Esophagus muscularis mucosa (tissue), 4 donors: ENCODE data around the gene PAK1IP1. TPM values are rescaled to one million over a fixed set of nuclear protein-coding genes. Genes with fewer than 3 reads are reported as not detected.

ENCODE experiments used
- DNase-seq: peaks from one replicate; pipeline ENCODE4 v3.0.0-alpha.2; 2017; ENCODE audit errors: extremely low spot score
- H3K27ac ChIP-seq, 4 donors: fragments of 200-600 bp; sonication (generic); replicated peaks in 1 of 4; 1 replicate in 3 of 4; 2 replicates in 1 of 4; pipeline ENCODE4 v1.5.1; 2016 to 2019; ENCODE audit warnings: mild to moderate bottlenecking in 1 of 4
- H3K27me3 ChIP-seq, 4 donors: fragments of 200-600 bp; sonication (generic); one replicate each; pipeline versions ENCODE4 v1.5.1 to v1.6.0; 2016 to 2019
- H3K36me3 ChIP-seq, 4 donors: fragments of 200-600 bp; sonication (generic); one replicate each; pipeline ENCODE4 v1.5.1; 2016 to 2019
- H3K4me1 ChIP-seq, 4 donors: fragments of 200-600 bp; sonication (generic); one replicate each; pipeline ENCODE4 v1.5.1; 2016 to 2019
- H3K4me3 ChIP-seq, 4 donors: fragments of 200-600 bp; sonication (generic); 1 replicate in 2 of 4; 2 replicates in 2 of 4; pipeline ENCODE4 v1.5.1; 2016 to 2019; ENCODE audit warnings: mild to moderate bottlenecking in 4 of 4, moderate library complexity in 1 of 4
- H3K9me3 ChIP-seq, 4 donors: fragments of 200-600 bp; sonication (generic); 1 replicate in 3 of 4; 2 replicates in 1 of 4; pipeline ENCODE4 v1.5.1; 2016 to 2019
- CTCF ChIP-seq, 3 experiments: fragments of 200-600 bp in 2 of 3; fragments of 450-650 bp in 1 of 3; sonication (generic) in 2 of 3; IDR thresholded peaks; one replicate each; pipeline ENCODE4 v1.5.1; 2017 to 2019; ENCODE audit warnings: antibody characterized with exemption in 3 of 3, mild to moderate bottlenecking in 2 of 3, moderate library complexity in 1 of 3
- EP300 ChIP-seq: sonication (generic); formaldehyde crosslinking; IDR thresholded peaks from one replicate; pipeline ENCODE4 v1.6.1; 2017; ENCODE audit warnings: antibody characterized with exemption
- POLR2A ChIP-seq: fragments of 450-650 bp; IDR thresholded peaks from one replicate; pipeline ENCODE4 v1.6.1; 2017; ENCODE audit warnings: antibody characterized with exemption, moderate library complexity, mild to moderate bottlenecking, low read depth
- POLR2AphosphoS5 ChIP-seq, 2 donors: sonication (generic); formaldehyde crosslinking; IDR thresholded peaks; one replicate each; pipeline ENCODE4 v1.6.1; 2017; ENCODE audit warnings: antibody characterized with exemption in 2 of 2
- WGBS: methylation state at CpG from one replicate; pipeline ENCODE4 v1.1.5; 2018; 5-methylcytosine and 5-hydroxymethylcytosine counted together
- intact Hi-C: fragments of 100-400 bp; cut with DNase I; formaldehyde crosslinking; loops from one replicate; pipeline ENCODE4 v1.15.1; 2023
- total RNA-seq, 4 donors: library from RNA; depleted of rRNA; stranded (reverse); fragments of >200 nt; gene quantifications; one replicate each; pipeline versions ENCODE4 v1.1.0 to v1.2.1, GENCODE V29; 2016

The PAK1IP1 gene
- total RNA-seq, 4 donors from 2014 or later: 9.4 to 17.9 (median 11.4) TPM

DNA sequence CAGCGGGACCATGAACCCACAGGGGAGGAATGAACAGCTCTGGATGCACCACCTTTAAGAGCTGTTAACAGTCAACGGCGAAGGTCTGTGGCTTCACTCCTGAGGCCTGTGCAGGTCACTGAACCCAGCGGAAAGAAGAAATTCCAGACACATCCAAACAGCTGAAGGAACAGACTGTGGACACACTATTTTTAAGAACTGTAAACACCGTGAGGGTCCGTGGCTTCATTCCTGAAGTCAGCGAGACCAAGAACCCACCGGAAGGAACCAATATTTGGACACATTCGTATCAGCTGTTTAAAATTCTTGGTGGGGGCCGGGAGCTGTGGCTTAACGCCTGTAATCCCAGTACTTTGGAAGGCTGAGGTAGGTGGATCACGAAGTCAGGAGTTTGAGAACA lies 47.5 kb downstream of the PAK1IP1 start:
- no peak overlapping the region for H3K4me3 ChIP-seq
- intact Hi-C loops: no loop called here
- peaks cover 0 to 30% (median 4%) of the 10 kb centered on the region in 4 donors for H3K36me3 ChIP-seq
- 96% methylated on average over 11 of the region's 12 CpGs for WGBS
- no peak for DNase-seq
- H3K27ac ChIP-seq: no peak overlapping the region
- H3K9me3 ChIP-seq: no peaks in the 10 kb centered on the region
- no peaks in the 10 kb centered on the region for H3K27me3 ChIP-seq
- peaks cover 4 to 9% (median 8%) of the 10 kb centered on the region in 4 donors for H3K4me1 ChIP-seq
- TF ChIP-seq POLR2A (no peak), EP300 (no peak), CTCF (IDR thresholded peaks at IDR 0.05) (no peak), POLR2AphosphoS5 (IDR thresholded peaks at IDR 0.05) (no peak)

DNA sequence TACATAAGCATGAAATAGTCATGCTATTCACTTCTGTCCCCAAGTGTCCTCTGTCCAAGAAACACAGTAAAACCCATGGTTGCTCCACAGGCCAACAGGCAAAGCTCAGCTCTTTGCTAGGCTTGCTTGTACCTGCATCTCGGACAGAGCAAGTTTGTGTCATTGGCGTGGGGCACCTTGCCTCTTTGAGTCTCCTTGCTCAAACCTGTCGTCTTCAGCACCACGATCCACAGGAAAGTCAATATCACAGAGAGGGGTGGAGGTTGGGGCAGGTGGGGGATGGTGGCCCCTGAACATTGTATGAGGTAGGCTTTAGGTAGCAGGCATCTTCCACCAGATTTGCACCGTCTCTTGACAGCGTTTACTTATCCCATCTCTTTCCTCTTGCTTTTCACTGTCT lies 48.7 kb downstream of the PAK1IP1 start:
- H3K27ac ChIP-seq: no peak overlapping the region
- TF ChIP-seq POLR2A (no peak), CTCF (IDR thresholded peaks at IDR 0.05) (no peak), EP300 (no peak), POLR2AphosphoS5 (IDR thresholded peaks at IDR 0.05) (no peak)
- H3K27me3 ChIP-seq: no peaks in the 10 kb centered on the region
- intact Hi-C loops: no loop called here
- H3K4me1 ChIP-seq: peaks cover 8 to 14% (median 12%) of the 10 kb centered on the region in 4 donors
- H3K36me3 ChIP-seq: peaks cover 0 to 30% (median 4%) of the 10 kb centered on the region in 4 donors
- DNase-seq: no peak
- no peak overlapping the region for H3K4me3 ChIP-seq
- WGBS: 80% methylated on average over 6 of the region's 6 CpGs
- H3K9me3 ChIP-seq: no peaks in the 10 kb centered on the region

GRCh38 chr6:10745116-10745515 lies 50.3 kb downstream of the PAK1IP1 start:
- Histone ChIP-seq H3K4me3 (no peak overlapping the region), H3K9me3 (no peaks in the 10 kb centered on the region), H3K36me3 (peaks cover 0 to 33% (median 10%) of the 10 kb centered on the region in 4 donors), H3K27ac (no peak overlapping the region), H3K27me3 (no peaks in the 10 kb centered on the region), H3K4me1 (peaks cover 24 to 30% (median 28%) of the 10 kb centered on the region in 4 donors)
- TF ChIP-seq CTCF (IDR thresholded peaks at IDR 0.05) (no peak), POLR2AphosphoS5 (IDR thresholded peaks at IDR 0.05) (no peak), EP300 (no peak)
- WGBS: 86% methylated on average over 5 of the region's 5 CpGs
- intact Hi-C loops: no loop called here
- no peak for DNase-seq

GRCh38 chr6:10746915-10747250 lies 52.1 kb downstream of the PAK1IP1 start:
- Histone ChIP-seq H3K9me3 (no peaks in the 10 kb centered on the region), H3K36me3 (peaks cover 0 to 40% (median 24%) of the 10 kb centered on the region in 4 donors), H3K27ac (peak overlapping the region; percentile 81 to 88 (median 83)), H3K4me1 (peaks cover 29 to 41% (median 34%) of the 10 kb centered on the region in 4 donors), H3K4me3 (peak overlapping the region; percentile 69 to 86 (median 70)), H3K27me3 (no peaks in the 10 kb centered on the region)
- whole genome bisulfite sequencing: 38% methylated on average over 9 of the region's 9 CpGs
- TF ChIP-seq POLR2A (no peak), POLR2AphosphoS5 (IDR thresholded peaks at IDR 0.05) (no peak), CTCF (IDR thresholded peaks at IDR 0.05) (no peak), EP300 (no peak)
- intact Hi-C loops: loop anchor here (2.0 kb wide), 1 partner anchor 24 kb away; the partner anchor contains the start of gene TMEM14C
- no peak for DNase-seq
